ENCODE measurements around the gene DMD.

DNA sequence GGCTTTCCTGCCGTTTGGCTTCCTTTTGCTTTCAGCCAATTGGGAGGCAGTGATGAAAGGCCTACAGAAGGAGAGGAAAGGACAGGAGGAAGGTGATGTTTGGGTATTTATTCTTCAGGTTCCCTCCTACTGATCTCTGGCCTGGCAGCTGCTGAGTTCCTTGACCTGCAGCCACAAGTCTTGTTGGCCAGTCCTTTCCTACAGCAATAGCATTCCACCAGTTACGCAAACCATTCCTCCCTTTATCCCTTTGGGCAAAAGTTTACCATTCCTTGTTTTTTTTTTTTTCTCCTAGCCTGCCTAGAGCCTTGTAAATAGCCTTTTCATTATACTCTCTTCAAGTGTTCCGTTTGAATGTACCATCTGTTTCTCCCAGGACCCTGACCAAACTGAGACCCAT, 1941.4 kb downstream of the DMD start:
- TF ChIP-seq, protein P1, sequence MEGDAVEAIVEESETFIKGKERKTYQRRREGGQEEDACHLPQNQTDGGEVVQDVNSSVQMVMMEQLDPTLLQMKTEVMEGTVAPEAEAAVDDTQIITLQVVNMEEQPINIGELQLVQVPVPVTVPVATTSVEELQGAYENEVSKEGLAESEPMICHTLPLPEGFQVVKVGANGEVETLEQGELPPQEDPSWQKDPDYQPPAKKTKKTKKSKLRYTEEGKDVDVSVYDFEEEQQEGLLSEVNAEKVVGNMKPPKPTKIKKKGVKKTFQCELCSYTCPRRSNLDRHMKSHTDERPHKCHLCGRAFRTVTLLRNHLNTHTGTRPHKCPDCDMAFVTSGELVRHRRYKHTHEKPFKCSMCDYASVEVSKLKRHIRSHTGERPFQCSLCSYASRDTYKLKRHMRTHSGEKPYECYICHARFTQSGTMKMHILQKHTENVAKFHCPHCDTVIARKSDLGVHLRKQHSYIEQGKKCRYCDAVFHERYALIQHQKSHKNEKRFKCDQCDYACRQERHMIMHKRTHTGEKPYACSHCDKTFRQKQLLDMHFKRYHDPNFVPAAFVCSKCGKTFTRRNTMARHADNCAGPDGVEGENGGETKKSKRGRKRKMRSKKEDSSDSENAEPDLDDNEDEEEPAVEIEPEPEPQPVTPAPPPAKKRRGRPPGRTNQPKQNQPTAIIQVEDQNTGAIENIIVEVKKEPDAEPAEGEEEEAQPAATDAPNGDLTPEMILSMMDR (IDR thresholded peaks at IDR 0.05; ENCODE audit: low read length) = no peak
- no peak for TF ChIP-seq EZH2 (optimal IDR thresholded peaks at IDR 0.05; ENCODE audit: low read depth, low read length)

Data from MM.1S (cell line).